NCI-H510A (cell line): ENCODE data around the gene NDRG2.
"Not testable (repeated sequence)": the region's sequence is repeated elsewhere in the genome, so short reads cannot be mapped to it uniquely, and the experiment has no call there.

Source experiments
- DNase-seq: peaks from one replicate; lab custom pipeline; 2025; lab: John Stamatoyannopoulos, UW

Gene NDRG2

DNA sequence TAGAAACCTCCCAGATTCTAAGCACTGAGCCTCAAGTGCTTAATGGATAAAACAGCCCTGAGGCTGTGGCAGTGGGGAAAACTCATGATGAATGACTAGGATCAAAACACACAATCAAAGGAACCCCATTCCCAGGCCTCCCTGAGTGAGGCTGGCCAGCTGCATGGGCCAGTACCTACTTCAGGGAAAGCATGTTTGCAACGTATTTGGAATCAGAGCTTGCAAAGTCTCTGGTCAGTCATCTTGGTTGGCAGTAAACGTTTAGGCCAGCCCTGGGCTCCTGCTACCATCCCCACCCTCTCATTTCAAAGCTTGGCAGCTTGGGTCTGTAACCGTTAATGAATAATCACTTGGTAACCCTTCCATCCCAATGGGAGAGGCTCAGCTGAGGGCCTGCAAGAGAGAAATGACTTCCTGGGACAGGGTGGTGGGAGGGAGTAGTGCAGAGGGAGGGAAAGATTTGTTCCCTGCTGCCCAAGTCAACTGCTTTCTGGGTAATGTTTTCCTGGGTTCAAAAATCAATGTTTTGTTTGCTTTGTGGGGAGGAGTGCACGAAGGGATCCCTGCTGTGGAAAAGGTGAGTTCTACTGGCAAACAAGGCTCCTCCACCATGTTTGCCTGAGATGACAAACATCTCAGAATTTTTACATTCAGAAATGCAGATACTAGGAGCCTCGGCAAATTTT lies 30.7 kb upstream of the NDRG2 start:
- DNase-seq: no peak

DNA sequence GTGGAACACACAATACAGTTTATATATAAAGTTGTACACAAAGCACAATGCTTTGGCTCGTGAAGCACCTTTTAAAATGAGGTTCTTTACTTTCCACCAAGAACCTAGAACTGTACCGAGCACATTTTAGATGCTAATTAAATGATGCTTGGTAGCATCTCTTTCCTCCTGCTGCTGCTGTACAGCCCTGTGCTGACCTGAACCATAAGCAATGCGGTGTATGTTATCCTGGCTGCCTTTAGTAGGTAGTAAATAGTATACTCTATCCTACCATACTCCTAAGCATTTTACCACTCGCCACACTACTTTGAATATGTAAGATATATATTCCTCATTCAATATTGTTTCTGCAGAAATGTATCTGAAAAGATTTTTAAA lies 29.9 kb upstream of the NDRG2 start:
- no peak for DNase-seq

GRCh38 chr14:21054123-21054767 lies 29.4 kb upstream of the NDRG2 start:
- DNase-seq: no peak

- no peak for DNase-seq
Observed at GRCh38 chr14:21053184-21054122, 28.6 kb upstream of the NDRG2 start.

GRCh38 chr14:21050597-21050996 lies 25.7 kb upstream of the NDRG2 start:
- DNase-seq: no peak

DNA sequence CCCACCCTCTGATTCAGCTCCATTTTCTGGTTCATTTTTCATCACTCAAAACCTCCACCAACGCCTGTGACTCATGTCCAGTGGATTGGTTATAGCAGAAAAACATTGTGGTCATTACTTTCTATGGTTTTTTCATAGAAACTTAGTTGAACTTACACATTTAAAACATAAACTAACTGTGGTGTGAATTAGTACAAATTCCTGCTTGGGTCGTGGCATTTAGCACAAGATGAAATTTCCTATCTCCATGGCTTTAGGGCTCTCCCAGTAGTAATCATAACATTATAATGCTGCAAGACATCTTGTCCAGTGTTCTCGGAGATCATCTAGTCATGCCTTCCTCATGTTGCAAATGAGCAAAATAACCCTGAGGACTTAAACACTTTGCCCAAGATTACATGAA lies 24.4 kb upstream of the NDRG2 start:
- DNase-seq: no peak

DNA sequence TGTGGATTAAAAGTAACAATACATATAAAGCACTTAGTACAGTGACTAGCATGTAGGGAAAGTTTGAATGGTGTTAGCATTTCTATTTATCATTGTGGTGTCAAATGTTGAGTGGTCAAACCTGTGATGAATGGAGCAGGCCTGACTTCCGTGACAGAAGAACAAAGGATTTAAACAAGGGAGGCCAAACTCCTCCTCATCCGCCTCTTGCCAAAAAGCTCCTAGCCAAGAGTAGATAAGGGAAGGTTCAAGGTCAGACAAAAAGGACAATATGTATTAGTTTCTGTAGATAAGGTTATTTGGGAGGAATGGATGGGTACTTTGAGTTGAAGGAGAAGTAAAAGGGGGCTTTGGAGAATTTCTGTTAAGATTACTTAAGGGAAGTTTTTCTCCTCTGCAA lies 23.8 kb upstream of the NDRG2 start:
- no peak for DNase-seq

DNA sequence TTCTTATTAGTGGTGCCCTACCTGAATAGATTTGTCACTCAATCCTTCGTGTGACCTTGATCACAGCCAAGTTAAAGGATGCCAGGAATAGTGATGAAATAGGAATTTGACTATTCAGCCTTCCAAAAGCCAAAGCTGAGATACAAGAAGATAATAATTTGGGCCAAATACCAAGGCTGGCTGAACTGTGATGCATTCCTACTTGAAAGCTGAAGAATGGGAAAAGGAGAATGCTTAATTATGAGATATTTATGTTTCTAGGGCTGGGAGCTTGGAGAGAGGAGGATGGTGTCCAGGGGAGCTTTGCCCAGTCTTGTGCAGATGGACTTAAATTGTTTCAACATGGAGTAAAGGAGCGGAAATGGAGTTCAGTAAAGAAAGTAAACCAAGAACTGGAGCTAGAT lies 22.5 kb upstream of the NDRG2 start:
- DNase-seq: no peak

DNA sequence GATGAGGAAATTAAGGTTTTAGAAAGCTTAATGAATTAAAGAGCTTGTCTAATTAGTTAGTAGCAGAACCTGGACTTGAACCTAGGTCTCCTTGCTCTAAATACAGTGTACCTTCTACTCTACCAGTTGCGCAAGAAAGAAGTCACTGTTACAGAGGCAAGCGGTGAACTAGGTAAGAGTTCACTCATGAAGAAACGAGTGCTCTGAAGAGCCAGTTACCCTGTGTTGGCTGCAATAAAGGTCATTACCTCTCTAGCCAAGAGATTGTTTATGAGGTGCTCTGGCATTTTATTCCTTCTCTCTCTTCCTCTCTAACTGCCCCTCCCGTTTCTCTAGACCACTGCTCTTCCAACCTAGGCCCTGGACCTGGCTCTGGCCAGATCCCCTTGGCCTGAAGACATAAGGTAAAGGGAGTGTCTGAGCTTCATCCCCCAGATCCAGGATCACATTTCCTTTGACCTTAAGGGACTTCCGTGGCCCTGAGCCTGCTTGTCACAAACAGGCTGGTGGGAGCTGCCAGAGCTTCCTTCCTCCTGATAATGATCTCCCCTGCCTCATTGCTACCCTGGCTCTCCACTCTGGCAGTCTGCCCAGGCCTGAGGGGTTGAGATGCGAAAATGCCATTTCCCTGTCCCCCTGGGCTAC lies 19.2 kb upstream of the NDRG2 start:
- DNase-seq: no peak

- DNase-seq: no peak
Observed at GRCh38 chr14:21043387-21043973, 18.6 kb upstream of the NDRG2 start.

GRCh38 chr14:21042918-21043317 lies 18.1 kb upstream of the NDRG2 start:
- DNase-seq: no peak

DNA sequence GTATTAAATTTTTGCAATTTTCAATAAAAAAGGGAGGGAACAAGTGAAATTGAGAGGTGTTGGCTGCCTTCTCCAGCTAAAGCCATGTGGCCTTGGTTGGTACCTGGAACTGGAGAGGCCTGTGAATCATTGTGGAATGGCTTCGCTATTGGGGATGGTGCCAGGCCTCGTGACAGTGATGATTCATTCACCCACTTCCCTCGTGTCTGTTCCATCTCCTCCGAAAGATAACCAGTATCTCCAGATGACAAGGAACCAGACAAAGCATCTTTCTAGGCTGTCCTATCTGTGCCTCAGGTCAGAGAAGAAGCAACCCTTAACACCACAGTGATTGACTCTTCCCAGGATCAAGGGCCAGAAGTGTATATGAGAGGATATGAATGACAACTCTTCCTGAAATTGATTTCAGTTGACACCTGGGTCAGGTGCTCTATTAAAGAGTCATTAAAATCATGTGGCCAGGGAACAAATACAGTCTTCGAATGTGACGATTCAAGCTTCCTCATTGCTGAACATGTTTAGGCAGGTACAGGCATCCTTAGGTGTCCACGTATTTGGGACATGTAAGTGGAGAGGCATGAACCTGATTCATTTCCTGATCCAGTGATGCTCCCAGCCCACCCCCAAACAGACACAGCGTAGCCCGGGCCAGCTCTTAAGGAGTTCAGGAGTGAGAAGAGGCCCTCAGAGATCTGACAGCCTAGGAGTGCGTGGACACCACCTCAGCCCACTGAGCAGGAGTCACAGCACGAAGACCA lies 17.0 kb upstream of the NDRG2 start, which contains the start of gene RNASE7:
Gene RNASE7 (plus strand): TSS at position 687 of the 758 bp plus-strand sequence. CDS start 631 bp downstream, outside the sequence.
- DNase-seq: no peak

- not testable (repeated sequence) for DNase-seq
Observed at GRCh38 chr14:21040941-21041340, 16.1 kb upstream of the NDRG2 start.

DNA sequence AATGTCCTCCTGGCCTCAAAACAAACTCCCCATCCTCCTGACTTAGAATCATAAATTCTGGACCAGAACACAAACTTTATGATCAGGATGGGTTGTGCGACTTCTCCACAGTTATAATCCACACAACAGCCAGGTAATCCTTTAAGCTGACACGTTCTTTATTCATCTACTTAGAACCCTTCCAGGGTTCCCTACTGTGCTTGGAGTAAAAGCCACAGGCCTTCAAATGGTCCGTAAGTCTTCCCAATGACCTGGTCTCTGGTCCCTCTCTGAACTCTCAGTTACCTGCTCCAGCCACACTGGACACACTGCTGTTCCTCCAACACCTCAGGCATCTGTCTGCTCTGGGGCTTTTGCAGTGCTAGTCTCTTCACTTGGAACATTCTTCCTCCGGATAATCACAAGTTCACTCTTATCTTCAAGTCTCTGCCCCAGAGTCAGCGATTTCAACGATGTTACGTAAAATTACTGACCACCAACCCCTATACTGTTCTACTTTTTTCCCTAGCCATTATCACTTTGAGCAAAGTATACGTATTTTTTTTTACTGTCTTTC lies 15.6 kb upstream of the NDRG2 start:
- no peak for DNase-seq

GRCh38 chr14:21039585-21040369 lies 14.9 kb upstream of the NDRG2 start:
- no peak for DNase-seq

DNA sequence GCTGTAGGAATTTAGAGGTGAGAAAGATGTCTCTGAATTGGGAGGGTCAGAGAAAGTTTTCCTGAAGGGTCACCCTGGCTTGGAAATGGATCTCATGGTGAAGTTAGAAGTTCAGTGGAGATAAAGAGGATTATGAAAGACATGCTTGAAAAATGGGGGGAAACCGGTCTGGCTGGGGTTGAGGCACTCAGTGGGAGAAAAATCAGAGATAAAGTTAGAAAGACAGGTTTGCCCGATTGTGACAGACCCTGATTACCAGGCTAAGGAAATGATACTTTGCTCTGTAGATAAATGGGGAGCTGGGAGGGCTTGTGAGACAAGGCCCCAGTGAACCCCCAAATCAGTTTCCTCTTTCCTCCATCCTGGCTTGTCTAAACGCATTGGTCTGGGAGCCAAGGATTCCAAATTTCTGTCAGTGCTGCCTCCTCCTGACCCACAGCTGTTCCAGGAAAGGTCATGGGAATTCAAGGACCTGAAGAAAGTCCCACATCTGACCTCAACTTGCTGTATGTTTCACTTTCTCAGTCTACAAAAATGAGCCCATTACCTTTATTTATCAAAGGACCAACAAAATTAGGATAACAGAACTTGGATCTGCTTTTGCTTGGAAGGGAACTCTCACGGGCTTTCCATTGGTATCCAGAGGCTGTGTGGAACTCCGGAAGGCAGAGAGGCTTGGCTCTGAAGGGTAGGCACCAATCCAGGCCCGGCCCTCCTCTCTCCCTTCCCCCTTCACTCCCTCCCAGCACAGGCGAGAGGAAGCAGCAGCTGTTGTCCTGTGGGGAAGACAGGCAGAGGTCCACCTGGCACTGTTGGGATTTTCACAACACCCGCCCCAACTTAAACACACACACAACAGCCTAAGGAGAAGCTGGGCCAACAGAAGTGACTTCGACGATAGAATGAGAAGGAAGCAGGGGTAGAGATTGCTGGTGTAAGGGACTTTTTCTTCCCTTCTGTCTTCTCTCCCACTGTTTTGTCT lies 13.9 kb upstream of the NDRG2 start:
- peak; percentile 12 for DNase-seq

DNA sequence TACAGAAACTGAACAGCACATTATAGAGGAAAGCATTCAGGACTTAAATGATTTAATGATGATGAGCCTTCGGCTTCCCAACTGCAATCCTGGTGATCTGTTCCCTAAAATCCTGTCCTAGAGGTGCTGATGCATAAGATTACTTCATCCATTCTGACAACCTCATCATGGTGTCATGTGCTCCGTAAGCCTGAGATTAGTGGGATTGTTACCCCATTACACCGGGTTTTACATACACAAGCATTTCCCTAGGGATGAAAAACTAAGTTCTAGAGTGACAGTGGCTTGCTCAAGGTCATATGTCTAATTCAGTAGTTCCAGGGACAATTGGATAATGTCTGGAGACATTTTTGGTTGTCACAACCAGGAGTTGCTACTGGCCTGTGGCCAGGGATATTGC lies 12.3 kb upstream of the NDRG2 start:
- no peak for DNase-seq

DNA sequence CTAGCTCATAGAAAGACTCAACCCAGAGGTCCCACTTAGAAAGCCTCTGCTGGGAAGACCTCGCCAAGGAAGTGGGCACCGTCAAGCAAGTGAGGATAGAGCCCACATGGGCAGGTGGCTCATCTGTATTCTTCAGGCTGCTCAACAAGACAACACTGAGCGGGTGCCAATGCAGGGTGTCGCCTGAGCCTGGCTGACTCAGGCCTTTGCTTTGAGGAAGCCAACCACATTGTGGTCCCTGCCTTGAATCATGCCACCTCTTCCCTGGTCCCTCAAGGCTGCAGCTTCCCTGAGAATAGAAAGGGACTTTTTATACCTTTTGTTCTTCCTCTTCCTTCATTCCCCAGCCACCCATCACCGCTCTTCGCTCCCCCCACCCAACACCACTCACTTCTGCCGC lies 11.9 kb upstream of the NDRG2 start:
- no peak for DNase-seq

DNA sequence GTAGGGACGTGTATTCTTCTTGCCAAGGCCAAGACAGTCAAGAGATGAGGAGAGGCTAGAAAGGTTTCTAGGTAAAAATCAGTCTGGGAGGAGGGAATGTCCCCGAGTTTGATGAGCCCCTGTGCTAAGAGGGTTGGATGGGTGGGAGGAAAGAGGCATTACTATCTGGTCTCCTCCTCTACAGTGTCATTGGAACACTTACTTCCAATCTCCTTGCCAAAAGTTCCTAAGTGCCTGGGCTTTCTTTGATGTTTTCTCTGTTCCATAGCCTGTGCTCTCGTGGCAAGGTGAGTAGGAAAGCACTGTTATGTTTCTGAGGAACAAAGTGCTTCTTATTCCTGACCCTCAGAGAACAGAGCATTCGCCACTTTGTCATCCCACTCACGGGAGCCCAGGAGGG lies 9.8 kb upstream of the NDRG2 start, which contains the start of gene RNASE13:
Gene RNASE13 (minus strand): TSS at position 101 of the 400 bp plus-strand sequence. CDS start 519 bp downstream, outside the sequence.
- DNase-seq: no peak
